Measurements from ENCODE around the gene GABRD. TPM values are rescaled to one million over a fixed set of nuclear protein-coding genes. Genes with fewer than 3 reads are reported as not detected.

The GABRD gene
- total RNA-seq, 1 donor from 2014 or later, result not detected

DNA sequence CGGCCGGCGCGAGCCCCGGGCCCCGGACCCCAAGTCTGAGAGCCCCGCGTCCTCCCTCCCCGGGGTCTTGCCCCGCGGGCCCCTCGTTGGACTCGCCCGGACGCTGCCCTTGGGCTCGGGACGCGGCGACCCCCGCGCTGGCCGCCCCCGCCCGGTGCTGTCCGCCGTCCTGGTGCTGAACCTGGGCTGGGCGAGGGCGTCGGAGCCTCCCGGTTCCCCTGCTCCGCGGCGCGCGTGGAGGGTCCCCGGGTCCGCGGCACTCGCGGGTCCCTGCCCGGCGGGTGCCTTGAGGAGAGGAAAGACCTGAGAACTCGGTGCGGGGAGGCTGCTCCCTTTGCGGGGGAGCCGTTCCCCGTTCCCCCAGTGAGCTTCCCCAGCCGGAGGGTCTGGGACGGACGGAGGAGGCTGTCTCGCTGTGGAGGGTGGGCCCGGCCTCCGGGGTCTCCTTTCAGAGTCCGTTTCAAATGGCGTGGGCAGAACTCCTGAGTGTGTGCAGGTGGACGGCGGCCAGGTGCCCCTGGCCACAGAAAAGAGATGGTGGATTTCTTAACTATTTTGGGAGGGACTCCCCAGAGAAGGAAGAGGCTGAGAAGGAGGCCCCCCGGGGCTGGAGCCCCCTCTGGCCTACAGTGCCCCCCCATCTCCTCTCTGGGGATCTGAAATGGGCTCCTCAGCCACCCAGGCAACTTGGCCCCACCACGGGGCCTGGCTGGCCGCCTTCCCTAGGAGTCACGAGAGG lies 595 bp downstream of the GABRD start:
- no peak for DNase-seq (ENCODE audit: low read depth)
- TF ChIP-seq, protein P1, sequence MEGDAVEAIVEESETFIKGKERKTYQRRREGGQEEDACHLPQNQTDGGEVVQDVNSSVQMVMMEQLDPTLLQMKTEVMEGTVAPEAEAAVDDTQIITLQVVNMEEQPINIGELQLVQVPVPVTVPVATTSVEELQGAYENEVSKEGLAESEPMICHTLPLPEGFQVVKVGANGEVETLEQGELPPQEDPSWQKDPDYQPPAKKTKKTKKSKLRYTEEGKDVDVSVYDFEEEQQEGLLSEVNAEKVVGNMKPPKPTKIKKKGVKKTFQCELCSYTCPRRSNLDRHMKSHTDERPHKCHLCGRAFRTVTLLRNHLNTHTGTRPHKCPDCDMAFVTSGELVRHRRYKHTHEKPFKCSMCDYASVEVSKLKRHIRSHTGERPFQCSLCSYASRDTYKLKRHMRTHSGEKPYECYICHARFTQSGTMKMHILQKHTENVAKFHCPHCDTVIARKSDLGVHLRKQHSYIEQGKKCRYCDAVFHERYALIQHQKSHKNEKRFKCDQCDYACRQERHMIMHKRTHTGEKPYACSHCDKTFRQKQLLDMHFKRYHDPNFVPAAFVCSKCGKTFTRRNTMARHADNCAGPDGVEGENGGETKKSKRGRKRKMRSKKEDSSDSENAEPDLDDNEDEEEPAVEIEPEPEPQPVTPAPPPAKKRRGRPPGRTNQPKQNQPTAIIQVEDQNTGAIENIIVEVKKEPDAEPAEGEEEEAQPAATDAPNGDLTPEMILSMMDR (conservative IDR thresholded peaks at IDR 0.05; ENCODE audit: low read depth, low read length), result no peak
- H3K4me3 ChIP-seq (ENCODE audit: low read depth, low read length), result no peak overlapping the region

DNA sequence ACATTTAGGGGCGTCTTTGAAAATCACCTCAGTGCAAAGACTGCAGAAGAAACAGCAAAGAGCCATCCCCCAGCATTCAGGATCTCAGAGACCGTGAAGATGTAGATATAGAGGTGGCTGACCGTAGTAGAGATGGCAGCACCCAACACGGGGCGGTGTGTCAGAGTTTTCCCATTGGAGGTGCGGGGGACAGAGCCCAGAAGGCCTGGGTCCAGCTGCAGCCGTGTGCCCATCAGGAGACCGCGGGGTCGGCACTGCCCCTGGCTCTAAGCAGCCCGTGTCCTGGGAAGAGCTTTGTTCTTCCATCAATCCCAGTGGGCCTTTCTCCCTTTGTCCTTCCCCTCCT lies 1.1 kb downstream of the GABRD start:
- no peak for DNase-seq (ENCODE audit: low read depth)
- TF ChIP-seq, protein P1 (conservative IDR thresholded peaks at IDR 0.05; ENCODE audit: low read depth, low read length), result no peak
- H3K4me3 ChIP-seq (ENCODE audit: low read depth, low read length), result no peak overlapping the region

DNA sequence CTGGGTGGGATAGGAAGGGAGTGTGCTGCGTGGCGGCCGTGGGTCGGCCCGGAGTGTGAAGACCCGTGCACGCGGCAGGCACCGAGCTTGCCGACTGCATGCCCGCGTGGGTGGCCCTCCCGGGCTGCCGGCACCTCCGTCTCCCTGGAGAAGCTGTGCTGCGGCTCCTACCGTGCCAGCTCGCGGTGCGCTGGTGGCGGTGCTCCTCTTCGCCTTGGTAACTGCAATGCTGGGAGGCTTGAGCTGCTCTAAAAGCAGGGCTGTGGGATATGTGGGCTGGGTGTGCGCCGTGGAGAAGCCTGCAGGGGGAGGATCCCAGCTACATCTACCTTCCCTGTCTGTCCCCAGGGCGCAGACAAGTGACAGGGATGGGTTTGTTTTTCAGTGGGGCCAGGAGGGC lies 2.4 kb downstream of the GABRD start:
- no peak overlapping the region for H3K4me3 ChIP-seq (ENCODE audit: low read depth, low read length)
- no peak for DNase-seq (ENCODE audit: low read depth)
- TF ChIP-seq, protein P1 (conservative IDR thresholded peaks at IDR 0.05; ENCODE audit: low read depth, low read length), result no peak

DNA sequence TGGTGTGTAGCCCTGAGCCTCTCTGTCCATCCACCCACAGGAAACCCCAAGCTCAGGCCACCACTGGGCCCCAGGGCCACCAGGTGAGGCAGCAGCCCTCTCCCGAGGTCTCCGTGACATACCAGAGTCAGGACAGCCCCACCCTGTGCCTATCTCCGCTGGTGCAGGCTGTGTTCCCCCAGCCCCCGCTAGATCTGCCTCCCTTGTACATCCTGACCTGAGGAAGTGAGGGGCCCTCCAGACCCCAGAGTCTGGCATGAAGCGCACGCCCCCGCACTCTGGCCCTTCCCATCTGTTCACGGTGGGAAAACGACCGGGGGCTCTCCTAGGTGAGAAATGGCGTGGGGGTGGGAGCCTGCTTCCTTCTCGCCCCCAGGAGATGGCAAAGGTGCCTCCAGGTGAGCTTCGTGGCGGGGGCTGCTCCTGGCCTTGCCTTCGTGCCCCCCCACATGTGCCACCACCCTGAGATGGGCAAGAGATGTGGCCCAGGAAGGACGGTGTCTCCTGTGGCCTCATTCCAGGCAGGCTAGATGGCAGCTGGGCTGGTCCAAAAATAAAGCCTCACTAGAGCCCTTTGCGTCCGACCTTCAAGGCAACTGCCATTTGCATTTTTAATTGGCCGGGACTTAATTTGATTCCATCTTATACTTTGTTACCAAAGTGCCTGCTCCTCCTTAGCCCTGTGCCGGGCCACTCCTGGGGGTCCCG lies 3.1 kb downstream of the GABRD start:
- DNase-seq (ENCODE audit: low read depth), result no peak
- TF ChIP-seq, protein P1 (conservative IDR thresholded peaks at IDR 0.05; ENCODE audit: low read depth, low read length), result no peak
- no peak overlapping the region for H3K4me3 ChIP-seq (ENCODE audit: low read depth, low read length)

DNA sequence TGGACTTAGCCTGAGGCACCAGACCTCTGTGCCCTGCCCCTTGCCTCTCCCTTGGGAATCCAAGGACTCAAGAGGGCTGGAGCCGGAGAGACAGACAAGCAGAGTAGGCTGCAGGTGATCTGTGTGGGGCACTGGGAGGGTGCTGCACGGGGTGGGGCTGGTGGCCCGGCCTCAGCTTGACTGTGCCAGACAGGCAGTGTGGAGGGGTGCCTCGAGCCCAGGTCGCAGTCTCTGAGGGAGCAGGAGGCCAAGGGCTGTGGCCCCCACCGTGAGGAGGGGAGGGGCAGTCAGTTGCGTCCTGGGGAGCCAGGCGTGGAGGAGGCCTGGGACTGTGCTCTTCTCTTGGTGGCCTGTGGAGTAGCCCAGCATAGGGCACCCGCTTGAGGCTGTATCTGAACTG lies 4.0 kb downstream of the GABRD start:
- no peak for DNase-seq (ENCODE audit: low read depth)
- no peak overlapping the region for H3K4me3 ChIP-seq (ENCODE audit: low read depth, low read length)
- TF ChIP-seq, protein P1 (conservative IDR thresholded peaks at IDR 0.05; ENCODE audit: low read depth, low read length), result no peak

DNA sequence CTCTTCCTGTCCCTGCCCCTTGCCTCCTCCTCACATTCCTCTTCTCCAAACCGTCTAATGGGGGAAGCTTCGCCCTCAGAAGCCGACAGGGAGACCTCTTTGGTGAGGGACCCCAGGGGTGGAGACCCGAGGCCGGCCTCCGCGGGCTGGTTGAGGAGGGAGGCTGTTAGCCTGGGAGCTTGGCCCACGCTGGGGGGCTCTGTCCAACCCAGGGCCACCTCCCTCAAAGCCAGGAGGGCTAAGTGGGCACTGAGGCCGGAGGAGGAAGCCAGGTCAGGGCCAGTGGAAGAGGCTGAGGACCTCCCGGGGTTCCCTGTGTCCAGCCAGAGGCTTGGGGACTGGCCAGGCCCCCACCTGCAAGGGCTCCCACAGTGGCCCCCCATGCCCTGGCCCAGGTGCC lies 5.3 kb downstream of the GABRD start:
- DNase-seq (ENCODE audit: low read depth), result no peak
- TF ChIP-seq, protein P1 (conservative IDR thresholded peaks at IDR 0.05; ENCODE audit: low read depth, low read length), result no peak
- H3K4me3 ChIP-seq (ENCODE audit: low read depth, low read length), result no peak overlapping the region

DNA sequence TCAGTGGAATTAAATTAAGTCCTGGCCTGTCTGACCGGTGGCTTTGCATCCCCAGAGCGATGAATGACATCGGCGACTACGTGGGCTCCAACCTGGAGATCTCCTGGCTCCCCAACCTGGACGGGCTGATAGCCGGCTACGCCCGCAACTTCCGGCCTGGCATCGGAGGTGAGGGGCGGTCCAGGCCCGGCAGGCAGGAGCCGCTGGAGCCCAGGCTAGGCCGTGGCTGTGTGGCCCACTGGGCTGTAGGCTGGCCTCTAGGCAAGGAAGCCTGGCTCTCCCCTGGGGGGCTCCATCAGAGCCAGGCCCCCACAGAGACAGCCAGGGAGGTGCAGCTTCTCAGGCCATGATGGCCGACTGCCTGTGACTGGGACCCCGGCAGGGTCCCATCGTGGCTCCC lies 5.7 kb downstream of the GABRD start:
- TF ChIP-seq, protein P1 (conservative IDR thresholded peaks at IDR 0.05; ENCODE audit: low read depth, low read length), result no peak
- no peak for DNase-seq (ENCODE audit: low read depth)
- H3K4me3 ChIP-seq (ENCODE audit: low read depth, low read length), result no peak overlapping the region
